Skeletal muscle satellite cell (primary cell): ENCODE measurements around the gene NOC2L. TPM values are rescaled to one million over a fixed set of nuclear protein-coding genes. Genes with fewer than 3 reads are reported as not detected.

Source experiments
- small RNA-seq: library from RNA; depleted of rRNA; stranded (forward); fragments of <200 nt; gene quantifications from one replicate; pipeline ENCODE3, GENCODE V24; 2012

Gene NOC2L

Small RNAs within 50 kb of the gene (small RNA-seq; reads per million reads assigned to genes)
- gene AL645608.3, result not detected
- not detected for gene AL645608.4
